BE2C (cell line): Measurements from ENCODE around the gene FSD1L.

Experiments
- DNase-seq: peaks from one replicate; pipeline ENCODE4 v3.0.0-alpha.2; 2020
- H3K27me3 ChIP-seq: fragments of 250-450 bp; sonication (Bioruptor Pico); 2 replicates; pipeline ENCODE4 v1.5.1; 2020; ENCODE audit warnings: mild to moderate bottlenecking
- H3K36me3 ChIP-seq: fragments of 250-450 bp; sonication (Bioruptor Pico); 2 replicates; pipeline ENCODE4 v1.5.1; 2020; ENCODE audit warnings: mild to moderate bottlenecking
- H3K4me1 ChIP-seq: fragments of 250-450 bp; sonication (Bioruptor Pico); 2 replicates; pipeline ENCODE4 v1.5.1; 2020
- H3K4me3 ChIP-seq: 2 replicates; pipeline ENCODE4 v1.5.1; 2011; ENCODE audit warnings: low read depth, low read length
- H3K9me3 ChIP-seq: fragments of 250-450 bp; sonication (Bioruptor Pico); 2 replicates; pipeline ENCODE4 v1.5.1; 2020
- TF ChIP-seq, protein P1 (sequence below): IDR thresholded peaks from 2 replicates; pipeline ENCODE4 v1.5.1; 2012; ENCODE audit warnings: mild to moderate bottlenecking, low read depth, low read length

FSD1L gene

DNA sequence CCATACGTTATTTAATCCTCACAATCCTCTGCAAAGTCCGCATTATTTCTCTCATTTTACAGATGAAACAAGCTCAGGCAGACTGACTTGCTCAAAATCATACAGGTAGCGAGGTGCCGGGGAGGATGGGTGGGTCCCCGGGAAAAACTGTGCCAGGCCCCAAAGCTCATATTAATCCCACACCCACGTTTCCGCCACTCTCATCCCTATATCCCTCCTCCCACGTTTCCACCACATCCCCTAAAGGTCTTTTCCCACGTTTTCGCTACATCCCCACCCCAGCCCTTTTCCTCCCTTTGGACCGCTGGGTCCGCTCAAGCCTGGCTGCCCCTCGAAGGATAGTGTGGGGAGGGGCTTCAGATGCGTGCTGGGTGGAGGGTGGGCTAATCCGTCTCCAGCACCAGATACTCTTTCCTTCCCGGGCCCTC is 434 bp upstream of the FSD1L start:
- H3K4me1 ChIP-seq: peaks cover 5% of the 10 kb centered on the region

DNA sequence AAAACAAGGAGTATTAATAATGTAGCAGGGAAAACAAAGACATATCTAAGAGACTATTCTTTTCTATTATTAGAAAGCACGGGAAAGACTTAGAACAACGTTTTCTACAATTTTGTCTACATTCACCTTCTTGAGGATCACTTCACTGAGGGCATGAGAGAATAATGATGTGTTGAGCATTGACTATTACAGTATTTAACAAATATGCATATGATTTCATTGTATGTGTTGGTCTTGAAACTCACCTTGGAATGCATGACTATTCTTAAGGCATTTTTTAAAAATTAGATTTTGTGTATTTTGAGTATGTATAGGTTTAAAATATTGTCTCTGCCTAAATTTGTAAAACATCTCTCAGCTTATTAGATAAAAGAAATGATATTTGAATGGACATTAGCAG is 1.2 kb downstream of the FSD1L start:
- no peaks in the 10 kb centered on the region for H3K4me1 ChIP-seq
- TF ChIP-seq, protein P1, sequence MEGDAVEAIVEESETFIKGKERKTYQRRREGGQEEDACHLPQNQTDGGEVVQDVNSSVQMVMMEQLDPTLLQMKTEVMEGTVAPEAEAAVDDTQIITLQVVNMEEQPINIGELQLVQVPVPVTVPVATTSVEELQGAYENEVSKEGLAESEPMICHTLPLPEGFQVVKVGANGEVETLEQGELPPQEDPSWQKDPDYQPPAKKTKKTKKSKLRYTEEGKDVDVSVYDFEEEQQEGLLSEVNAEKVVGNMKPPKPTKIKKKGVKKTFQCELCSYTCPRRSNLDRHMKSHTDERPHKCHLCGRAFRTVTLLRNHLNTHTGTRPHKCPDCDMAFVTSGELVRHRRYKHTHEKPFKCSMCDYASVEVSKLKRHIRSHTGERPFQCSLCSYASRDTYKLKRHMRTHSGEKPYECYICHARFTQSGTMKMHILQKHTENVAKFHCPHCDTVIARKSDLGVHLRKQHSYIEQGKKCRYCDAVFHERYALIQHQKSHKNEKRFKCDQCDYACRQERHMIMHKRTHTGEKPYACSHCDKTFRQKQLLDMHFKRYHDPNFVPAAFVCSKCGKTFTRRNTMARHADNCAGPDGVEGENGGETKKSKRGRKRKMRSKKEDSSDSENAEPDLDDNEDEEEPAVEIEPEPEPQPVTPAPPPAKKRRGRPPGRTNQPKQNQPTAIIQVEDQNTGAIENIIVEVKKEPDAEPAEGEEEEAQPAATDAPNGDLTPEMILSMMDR: no peak
- no peaks in the 10 kb centered on the region for H3K27me3 ChIP-seq
- no peak for DNase-seq
- no peaks in the 10 kb centered on the region for H3K36me3 ChIP-seq
- peak overlapping the region; percentile 84 for H3K4me3 ChIP-seq
- H3K9me3 ChIP-seq: no peaks in the 10 kb centered on the region

More for the DNA sequence above, 434 bp upstream of the FSD1L start:
- Histone ChIP-seq H3K9me3 (no peaks in the 10 kb centered on the region), H3K36me3 (no peaks in the 10 kb centered on the region), H3K27me3 (no peaks in the 10 kb centered on the region), H3K4me3 (peak overlapping the region; percentile 84)
- TF ChIP-seq, protein P1: no peak
- DNase-seq: no peak

DNA sequence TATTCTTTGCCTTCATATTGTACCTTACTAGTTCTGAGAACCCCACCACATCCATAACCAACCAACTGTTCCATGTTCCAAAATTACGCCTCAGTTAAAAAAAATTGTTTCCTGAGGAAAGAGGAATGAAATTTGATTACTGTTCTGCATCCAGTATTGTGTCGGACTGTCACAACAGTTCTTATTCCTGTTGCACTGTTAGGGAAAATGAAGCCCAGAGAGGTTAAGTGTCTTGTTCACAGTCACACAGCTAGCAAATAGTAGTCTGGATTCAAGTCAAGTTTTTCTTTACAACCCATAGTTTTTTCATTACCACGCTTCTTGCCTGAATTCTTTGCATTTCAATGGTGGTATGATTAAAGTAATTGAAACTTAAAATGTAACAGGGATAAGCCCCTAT is 4.4 kb downstream of the FSD1L start:
- no peak for DNase-seq
- TF ChIP-seq, protein P1: no peak
- H3K4me1 ChIP-seq: no peaks in the 10 kb centered on the region
- H3K36me3 ChIP-seq: no peaks in the 10 kb centered on the region
- H3K9me3 ChIP-seq: no peaks in the 10 kb centered on the region
- H3K27me3 ChIP-seq: no peaks in the 10 kb centered on the region
- H3K4me3 ChIP-seq: no peak overlapping the region

DNA sequence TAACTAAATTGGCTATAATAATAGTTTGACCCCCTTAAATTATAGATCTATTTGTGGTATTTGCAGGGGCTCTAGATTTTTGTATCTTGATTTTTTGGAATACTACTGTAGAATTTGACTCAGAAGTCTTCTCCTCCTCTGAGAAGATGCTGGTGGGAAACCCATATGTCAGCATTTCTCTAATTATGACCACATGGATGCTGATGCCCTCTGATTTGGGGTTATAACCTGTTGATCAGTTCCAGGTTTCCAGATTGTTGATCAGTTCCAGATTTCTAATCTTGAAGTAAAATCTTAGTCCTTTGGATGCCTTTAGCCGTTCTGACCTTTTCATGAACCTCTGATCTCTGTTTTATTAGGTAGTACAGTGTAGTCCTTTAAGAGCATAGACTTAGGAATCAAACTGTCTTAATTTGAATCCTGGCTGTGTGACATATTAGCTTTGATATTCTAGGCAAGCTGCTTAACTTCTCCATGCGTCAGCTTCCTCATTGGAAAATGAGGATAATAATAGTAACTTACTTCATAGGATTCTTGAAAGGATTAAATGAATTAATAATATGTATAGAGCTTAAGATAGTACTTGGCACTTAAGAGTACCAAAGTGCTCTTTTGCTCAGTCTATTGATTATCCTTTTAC is 8.1 kb downstream of the FSD1L start:
- TF ChIP-seq, protein P1: no peak
- H3K4me3 ChIP-seq: no peak overlapping the region
- no peaks in the 10 kb centered on the region for H3K4me1 ChIP-seq
- no peaks in the 10 kb centered on the region for H3K36me3 ChIP-seq
- no peaks in the 10 kb centered on the region for H3K27me3 ChIP-seq
- H3K9me3 ChIP-seq: no peaks in the 10 kb centered on the region; the same call in 1 of the 2 replicates
- no peak for DNase-seq

DNA sequence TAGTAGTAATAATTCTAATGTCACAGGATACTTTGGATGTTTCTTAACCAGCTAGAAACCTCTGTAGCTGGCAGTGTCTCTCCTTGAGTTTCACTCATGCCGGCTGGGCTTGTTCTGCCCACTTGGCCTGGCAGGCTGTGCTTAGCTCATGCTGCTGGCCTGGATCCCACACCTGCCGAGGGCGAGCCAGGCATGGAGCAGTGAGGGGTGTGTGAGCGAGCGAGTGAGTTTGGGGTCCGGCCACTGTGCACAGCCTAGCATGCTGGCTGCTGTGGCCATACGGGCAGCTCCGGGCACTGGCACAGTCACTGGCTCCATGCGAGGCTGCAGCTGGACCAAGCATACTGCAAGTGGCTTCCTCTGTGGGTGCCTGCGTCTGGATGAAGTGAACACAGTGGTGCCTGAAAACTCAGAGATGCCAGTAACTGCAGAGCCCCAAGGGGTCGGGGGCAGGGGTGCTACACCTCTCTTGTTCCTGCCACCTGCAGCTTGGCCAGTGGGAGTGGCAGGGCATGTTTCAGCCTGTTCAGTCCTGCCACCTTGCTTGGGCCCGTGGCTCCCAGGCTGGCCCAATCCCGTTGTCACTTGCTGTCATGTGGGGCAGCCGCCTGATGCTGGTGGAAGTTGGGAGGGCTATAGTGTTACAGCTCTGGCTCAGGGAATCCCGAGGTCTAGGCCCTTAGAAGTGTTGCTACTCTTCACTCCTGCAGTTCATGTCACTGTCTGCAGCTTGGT is 9.9 kb downstream of the FSD1L start:
- Histone ChIP-seq H3K9me3 (no peaks in the 10 kb centered on the region; the same call in 1 of the 2 replicates), H3K4me1 (no peaks in the 10 kb centered on the region), H3K4me3 (no peak overlapping the region), H3K36me3 (no peaks in the 10 kb centered on the region), H3K27me3 (no peaks in the 10 kb centered on the region)
- TF ChIP-seq, protein P1: no peak
- no peak for DNase-seq

DNA sequence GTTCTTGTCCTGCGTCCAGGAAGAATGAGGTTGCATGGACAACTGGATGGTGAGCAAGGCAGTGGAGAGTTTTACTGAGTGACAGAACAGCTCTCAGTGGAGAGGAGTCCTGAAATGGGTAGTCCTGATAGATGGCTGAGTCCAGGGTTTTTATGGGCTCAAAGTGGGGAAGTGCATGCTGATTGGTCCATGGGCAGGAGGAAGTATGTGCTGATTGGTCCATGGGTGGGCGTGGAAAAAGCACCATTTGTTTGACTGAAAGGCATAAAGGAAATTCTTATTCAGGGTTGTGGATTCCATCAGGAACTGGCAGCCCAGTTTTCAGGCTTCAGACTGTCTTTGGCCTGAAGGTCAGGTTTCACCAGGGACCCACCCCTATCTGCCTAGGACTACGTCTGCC is 10.6 kb downstream of the FSD1L start:
- no peak overlapping the region for H3K4me3 ChIP-seq

More for the DNA sequence above, 10.6 kb downstream of the FSD1L start:
- TF ChIP-seq, protein P1: no peak
- DNase-seq: no peak
- Histone ChIP-seq H3K4me1 (no peaks in the 10 kb centered on the region), H3K27me3 (no peaks in the 10 kb centered on the region), H3K9me3 (no peaks in the 10 kb centered on the region; the same call in 1 of the 2 replicates), H3K36me3 (no peaks in the 10 kb centered on the region; the same call in 1 of the 2 replicates)
